Caco-2 (cell line): ENCODE measurements around the gene AATK. TPM values are rescaled to one million over a fixed set of nuclear protein-coding genes. Genes with fewer than 3 reads are reported as not detected.

ENCODE experiments used
- BruUV-seq: library from RNA; stranded (reverse); fragments of 400-500 nt; replicated peaks from 2 replicates; lab custom pipeline; 2021; lab: Mats Ljungman, UMichigan
- CTCF ChIA-PET: fragments of 300-600 bp; sonication (Branson Sonifier 250); formaldehyde crosslinking; loops from one replicate; lab custom pipeline; 2022; ENCODE audit warnings: antibody characterized with exemption; lab: Charles Lee
- POLR2A ChIA-PET: fragments of 300-600 bp; sonication (Branson Sonifier 250); formaldehyde crosslinking; loops from one replicate; lab custom pipeline; 2022; ENCODE audit warnings: antibody characterized with exemption; lab: Charles Lee
- DNase-seq, 2 experiments: peaks; one replicate each; pipeline versions ENCODE4 v3.0.0 to v3.0.0-alpha.2; 2020 to 2022
- H3K27me3 ChIP-seq: replicated peaks from 2 replicates; pipeline ENCODE4 v1.6.0; 2011; ENCODE audit warnings: low read length; ENCODE audit not compliant: control insufficient read depth, insufficient read depth
- H3K36me3 ChIP-seq: 2 replicates; pipeline ENCODE4 v1.5.1; 2011; ENCODE audit warnings: low read length; ENCODE audit not compliant: control insufficient read depth, insufficient read depth
- H3K4me1 ChIP-seq: fragments of 250-450 bp; sonication (Bioruptor Pico); 2 replicates; pipeline ENCODE4 v1.5.1; 2020; ENCODE audit warnings: mild to moderate bottlenecking
- H3K4me3 ChIP-seq: 2 replicates; pipeline ENCODE4 v1.5.1; 2011; ENCODE audit warnings: low read depth, mild to moderate bottlenecking, control low read depth, low read length
- H3K9me3 ChIP-seq: fragments of 250-450 bp; sonication (Bioruptor Pico); 2 replicates; pipeline ENCODE4 v1.5.1; 2020; ENCODE audit warnings: mild to moderate bottlenecking, moderate library complexity
- H3K27ac Mint-ChIP-seq: one replicate; pipeline ENCODE4 v1.8.0; 2022; ENCODE audit warnings: mixed read lengths; ENCODE audit not compliant: unreplicated experiment
- H3K27me3 Mint-ChIP-seq: one replicate; pipeline ENCODE4 v1.8.0; 2022; ENCODE audit warnings: mixed read lengths; ENCODE audit not compliant: insufficient read depth, unreplicated experiment
- H3K36me3 Mint-ChIP-seq: one replicate; pipeline ENCODE4 v1.8.0; 2022; ENCODE audit warnings: mild to moderate bottlenecking, mixed read lengths; ENCODE audit not compliant: insufficient read depth, unreplicated experiment
- H3K4me1 Mint-ChIP-seq: one replicate; pipeline ENCODE4 v1.8.0; 2022; ENCODE audit warnings: low read depth, mixed read lengths; ENCODE audit not compliant: unreplicated experiment
- H3K4me3 Mint-ChIP-seq: one replicate; pipeline ENCODE4 v1.8.0; 2022; ENCODE audit warnings: mild to moderate bottlenecking, moderate library complexity, mixed read lengths; ENCODE audit not compliant: unreplicated experiment
- H3K9me3 Mint-ChIP-seq: one replicate; pipeline ENCODE4 v1.8.0; 2022; ENCODE audit warnings: mixed read lengths; ENCODE audit not compliant: unreplicated experiment
- intact Hi-C: fragments of 100-400 bp; cut with micrococcal nuclease; formaldehyde crosslinking; loops from one replicate; pipeline ENCODE4 v1.10.0; 2022; ENCODE audit not compliant: unreplicated experiment
- total RNA-seq: library from RNA; stranded (reverse); gene quantifications from 2 replicates; pipeline ENCODE4 v1.2.3, GENCODE V29; 2022
- TF ChIP-seq, protein P1 (sequence below), 2 experiments: fragments of 200-600 bp in 1 of 2; IDR thresholded peaks; 1 replicate in 1 of 2; 2 replicates in 1 of 2; pipeline versions ENCODE4 v1.5.1 to v1.8.0; 2011 to 2022; ENCODE audit warnings: antibody characterized with exemption in 1 of 2, control low read depth in 1 of 2, inconsistent platforms in 1 of 2, low read depth in 1 of 2, low read length in 1 of 2, mild to moderate bottlenecking in 1 of 2, moderate library complexity in 1 of 2; ENCODE audit not compliant: insufficient read depth in 1 of 2, severe bottlenecking in 1 of 2, unreplicated experiment in 1 of 2

The AATK gene
- total RNA-seq, 1 experiment from 2014 or later, result 26.6 TPM

- intact Hi-C loops, result loop anchor here (1.0 to 2.0 kb wide), 3 partner anchors 14 to 106 kb away; partner anchors contain the start of genes NDUFAF8 and TEPSIN
- Histone ChIP-seq H3K27me3 (no peaks in the 10 kb centered on the region), H3K36me3 (no peaks in the 10 kb centered on the region), H3K9me3 (peaks cover 4% of the 10 kb centered on the region; the same call in 1 of the 2 replicates), H3K4me3 (peak overlapping the region; percentile 51), H3K4me1 (peaks cover 55% of the 10 kb centered on the region)
- POLR2A ChIA-PET, result interaction anchor here (0.7 to 1.6 kb wide), 2 partner anchors 89 to 90 kb away, joined by 3 read pairs; no protein-coding TSS in a partner anchor
- Mint-ChIP-seq H3K27me3 (no peaks in the 10 kb centered on the region), H3K27ac (peak overlapping the region; percentile 88), H3K4me3 (peak overlapping the region; percentile 72), H3K9me3 (no peaks in the 10 kb centered on the region), H3K36me3 (peaks cover 7% of the 10 kb centered on the region), H3K4me1 (peaks cover 5% of the 10 kb centered on the region)
- CTCF ChIA-PET, result interaction anchor here (1.9 kb wide), 1 partner anchor 10 kb away, joined by 6 read pairs; no protein-coding TSS in a partner anchor
- peak; percentile 83 to 96 for DNase-seq
- TF ChIP-seq, protein P1, sequence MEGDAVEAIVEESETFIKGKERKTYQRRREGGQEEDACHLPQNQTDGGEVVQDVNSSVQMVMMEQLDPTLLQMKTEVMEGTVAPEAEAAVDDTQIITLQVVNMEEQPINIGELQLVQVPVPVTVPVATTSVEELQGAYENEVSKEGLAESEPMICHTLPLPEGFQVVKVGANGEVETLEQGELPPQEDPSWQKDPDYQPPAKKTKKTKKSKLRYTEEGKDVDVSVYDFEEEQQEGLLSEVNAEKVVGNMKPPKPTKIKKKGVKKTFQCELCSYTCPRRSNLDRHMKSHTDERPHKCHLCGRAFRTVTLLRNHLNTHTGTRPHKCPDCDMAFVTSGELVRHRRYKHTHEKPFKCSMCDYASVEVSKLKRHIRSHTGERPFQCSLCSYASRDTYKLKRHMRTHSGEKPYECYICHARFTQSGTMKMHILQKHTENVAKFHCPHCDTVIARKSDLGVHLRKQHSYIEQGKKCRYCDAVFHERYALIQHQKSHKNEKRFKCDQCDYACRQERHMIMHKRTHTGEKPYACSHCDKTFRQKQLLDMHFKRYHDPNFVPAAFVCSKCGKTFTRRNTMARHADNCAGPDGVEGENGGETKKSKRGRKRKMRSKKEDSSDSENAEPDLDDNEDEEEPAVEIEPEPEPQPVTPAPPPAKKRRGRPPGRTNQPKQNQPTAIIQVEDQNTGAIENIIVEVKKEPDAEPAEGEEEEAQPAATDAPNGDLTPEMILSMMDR (IDR thresholded peaks at IDR 0.05; ENCODE audit: insufficient read depth in 1 of 2, low read depth in 1 of 2, low read length in 1 of 2, severe bottlenecking in 1 of 2, unreplicated experiment in 1 of 2), result no peak
- BruUV-seq, result no TSS peak
These were observed 33.0 kb downstream of the AATK start for GRCh38 chr17:81132770-81133723.

GRCh38 chr17:81132197-81132540, 33.9 kb downstream of the AATK start:
- POLR2A ChIA-PET, result interaction anchor here (1.4 to 1.6 kb wide), 2 partner anchors 91 to 263 kb away, joined by 3 to 4 read pairs; partner anchors contain the start of gene BAHCC1
- H3K4me1 Mint-ChIP-seq, result peaks cover 5% of the 10 kb centered on the region

More at GRCh38 chr17:81132197-81132540, 33.9 kb downstream of the AATK start:
- H3K27ac Mint-ChIP-seq, result peak overlapping the region; percentile 88
- no peak for DNase-seq
- peaks cover 7% of the 10 kb centered on the region for H3K36me3 Mint-ChIP-seq
- Histone ChIP-seq H3K36me3 (no peaks in the 10 kb centered on the region), H3K4me3 (peak overlapping the region; percentile 51), H3K9me3 (no peaks in the 10 kb centered on the region), H3K4me1 (peaks cover 55% of the 10 kb centered on the region), H3K27me3 (no peaks in the 10 kb centered on the region)
- BruUV-seq, result TSS peak; percentile 74
- no peaks in the 10 kb centered on the region for H3K27me3 Mint-ChIP-seq
- peak overlapping the region; percentile 72 for H3K4me3 Mint-ChIP-seq
- H3K9me3 Mint-ChIP-seq, result no peaks in the 10 kb centered on the region
- intact Hi-C loops, result loop anchor here (1.0 to 2.0 kb wide), 3 partner anchors 13 to 107 kb away; partner anchors contain the start of genes NDUFAF8 and TEPSIN
- TF ChIP-seq, protein P1 (IDR thresholded peaks at IDR 0.05; ENCODE audit: insufficient read depth in 1 of 2, low read depth in 1 of 2, low read length in 1 of 2, severe bottlenecking in 1 of 2, unreplicated experiment in 1 of 2), result no peak
- CTCF ChIA-PET, result no interaction called here
